Activated CD4-positive, alpha-beta memory T cell treated with anti-CD3 and anti-CD28 coated beads, Interleukin-2, amount 10 ng/mL, durations not matched to agents 7 days and 5 days (primary cell): Measurements from ENCODE around the gene RHOT1. TPM values are rescaled to one million over a fixed set of nuclear protein-coding genes. Genes with fewer than 3 reads are reported as not detected.
"Not testable (repeated sequence)": the region's sequence is repeated elsewhere in the genome, so short reads cannot be mapped to it uniquely, and the experiment has no call there.

Source experiments
- CTCF ChIA-PET: fragments of 350-600 bp; sonication (Branson Sonifier 250); formaldehyde crosslinking; loops from one replicate; lab custom pipeline; 2021; ENCODE audit warnings: antibody characterized with exemption, inconsistent platforms; lab: Charles Lee
- POLR2A ChIA-PET: fragments of 350-600 bp; sonication (Branson Sonifier 250); formaldehyde crosslinking; loops from one replicate; lab custom pipeline; 2021; ENCODE audit warnings: antibody characterized with exemption; lab: Charles Lee
- DNase-seq: peaks from one replicate; pipeline ENCODE4 v3.0.0-alpha.2; 2020
- H3K27ac Mint-ChIP-seq: one replicate; pipeline ENCODE4 v1.8.0; 2021; ENCODE audit warnings: mild to moderate bottlenecking, mixed read lengths
- H3K27me3 Mint-ChIP-seq: one replicate; pipeline ENCODE4 v1.8.0; 2021; ENCODE audit warnings: mixed read lengths
- H3K36me3 Mint-ChIP-seq: one replicate; pipeline ENCODE4 v1.8.0; 2021; ENCODE audit warnings: low read depth, mixed read lengths
- H3K4me1 Mint-ChIP-seq: one replicate; pipeline ENCODE4 v1.8.0; 2021; ENCODE audit warnings: mixed read lengths
- H3K4me3 Mint-ChIP-seq: one replicate; pipeline ENCODE4 v1.8.0; 2021; ENCODE audit warnings: mild to moderate bottlenecking, mixed read lengths
- H3K9me3 Mint-ChIP-seq: one replicate; pipeline ENCODE4 v1.8.0; 2021; ENCODE audit warnings: mixed read lengths
- total RNA-seq, 2 experiments: library from RNA; stranded (reverse); gene quantifications; one replicate each; pipeline ENCODE4 v1.2.3, GENCODE V29; 2021

RHOT1 gene
- total RNA-seq, 2 experiments from 2014 or later, result 26.0 to 26.4 TPM

DNA sequence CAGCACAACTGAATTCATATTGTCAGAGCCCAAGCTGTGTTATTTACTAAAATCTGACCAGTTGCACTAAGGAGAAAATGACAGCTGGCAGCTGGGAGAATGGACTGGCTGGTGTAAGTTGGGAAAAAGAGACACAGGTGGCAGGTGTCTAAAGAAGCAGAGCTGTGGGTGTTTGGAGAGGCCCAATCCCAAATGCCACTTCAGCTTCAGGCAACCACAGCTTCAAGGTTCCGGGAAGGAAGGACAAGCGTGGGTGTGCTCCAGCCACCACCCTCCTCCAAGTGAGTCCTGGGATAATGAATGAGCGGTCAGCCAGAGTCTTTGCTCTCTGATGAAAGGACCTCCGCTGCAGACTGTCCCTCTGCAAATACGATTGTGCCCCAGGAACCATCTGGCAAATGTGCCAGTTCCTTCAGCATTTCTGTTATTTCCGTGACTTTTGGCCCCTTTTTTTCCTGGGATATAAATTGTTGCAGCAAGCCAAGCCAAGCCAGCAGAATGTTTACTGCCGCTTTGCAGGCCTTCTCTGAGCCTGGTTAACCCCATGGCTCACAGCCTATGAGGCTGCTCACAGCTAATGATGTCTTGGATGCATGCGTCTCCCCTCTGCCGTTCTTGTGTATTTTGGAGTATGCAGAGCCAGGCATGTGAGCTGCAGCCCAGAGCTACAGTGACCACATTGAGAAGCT, 113.9 kb downstream of the RHOT1 start:
- H3K27ac Mint-ChIP-seq, result no peak overlapping the region
- no peaks in the 10 kb centered on the region for H3K4me1 Mint-ChIP-seq
- DNase-seq, result no peak
- no peaks in the 10 kb centered on the region for H3K9me3 Mint-ChIP-seq
- H3K36me3 Mint-ChIP-seq, result no peaks in the 10 kb centered on the region
- H3K4me3 Mint-ChIP-seq, result no peak overlapping the region
- POLR2A ChIA-PET, result no interaction called here
- CTCF ChIA-PET, result interaction anchor here (1.6 kb wide), 1 partner anchor 14 kb away, joined by 3 read pairs; no protein-coding TSS in a partner anchor
- peaks cover 31% of the 10 kb centered on the region for H3K27me3 Mint-ChIP-seq

GRCh38 chr17:32256701-32257019, 114.4 kb downstream of the RHOT1 start:
- Mint-ChIP-seq H3K36me3 (no peaks in the 10 kb centered on the region), H3K4me3 (no peak overlapping the region), H3K27ac (no peak overlapping the region), H3K4me1 (no peaks in the 10 kb centered on the region), H3K9me3 (no peaks in the 10 kb centered on the region), H3K27me3 (peaks cover 36% of the 10 kb centered on the region)
- CTCF ChIA-PET, result interaction anchor here (1.6 kb wide), 1 partner anchor 15 kb away, joined by 3 read pairs; no protein-coding TSS in a partner anchor
- no peak for DNase-seq
- POLR2A ChIA-PET, result no interaction called here

GRCh38 chr17:32258383-32259140, 116.3 kb downstream of the RHOT1 start:
- Mint-ChIP-seq H3K9me3 (no peaks in the 10 kb centered on the region), H3K27me3 (peaks cover 50% of the 10 kb centered on the region), H3K4me1 (no peaks in the 10 kb centered on the region), H3K27ac (no peak overlapping the region), H3K4me3 (no peak overlapping the region), H3K36me3 (no peaks in the 10 kb centered on the region)
- no peak for DNase-seq
- ChIA-PET CTCF (no interaction called here), POLR2A (interaction anchor here (0.7 kb wide), 1 partner anchor 185 kb away, joined by 3 read pairs; the partner anchor contains the start of gene PSMD11)

DNA sequence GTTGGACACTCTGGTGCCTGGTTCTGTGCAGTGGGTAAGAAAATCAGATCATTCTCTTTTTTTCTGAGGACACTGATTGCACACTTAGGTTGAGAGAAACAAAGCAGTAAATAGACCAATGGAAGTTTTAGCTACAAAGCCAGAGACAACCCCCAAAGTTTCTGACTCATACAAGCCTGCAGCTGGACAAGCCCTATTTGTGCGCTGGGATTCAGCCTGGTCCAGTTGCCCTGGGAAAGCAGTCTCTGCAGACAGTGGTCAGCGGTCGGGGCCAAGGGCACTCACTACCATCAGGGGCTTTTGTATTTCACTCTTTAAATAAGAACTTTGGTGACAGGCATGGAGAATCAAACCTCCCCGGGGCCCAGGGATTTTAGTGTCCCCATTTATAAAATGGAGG, 117.3 kb downstream of the RHOT1 start:
- Mint-ChIP-seq H3K4me1 (peaks cover 1% of the 10 kb centered on the region), H3K36me3 (no peaks in the 10 kb centered on the region), H3K27ac (no peak overlapping the region), H3K9me3 (no peaks in the 10 kb centered on the region), H3K27me3 (peaks cover 60% of the 10 kb centered on the region), H3K4me3 (no peak overlapping the region)
- POLR2A ChIA-PET, result interaction anchor here (0.7 kb wide), 1 partner anchor 834 kb away, joined by 3 read pairs; no protein-coding TSS in a partner anchor
- CTCF ChIA-PET, result interaction anchor here (0.6 to 0.7 kb wide), 4 partner anchors 11 to 400 kb away, joined by 3 read pairs; no protein-coding TSS in a partner anchor
- no peak for DNase-seq

GRCh38 chr17:32261417-32261736, 119.1 kb downstream of the RHOT1 start:
- Mint-ChIP-seq H3K27me3 (peaks cover 65% of the 10 kb centered on the region), H3K36me3 (no peaks in the 10 kb centered on the region), H3K9me3 (no peaks in the 10 kb centered on the region), H3K27ac (no peak overlapping the region), H3K4me3 (no peak overlapping the region), H3K4me1 (peaks cover 7% of the 10 kb centered on the region)
- ChIA-PET POLR2A (interaction anchor here (1.4 kb wide), 1 partner anchor 89 kb away, joined by 3 read pairs; no protein-coding TSS in a partner anchor), CTCF (interaction anchor here (0.8 kb wide), 1 partner anchor 152 kb away, joined by 3 read pairs; no protein-coding TSS in a partner anchor)
- DNase-seq, result no peak

- Mint-ChIP-seq H3K4me1 (peaks cover 9% of the 10 kb centered on the region), H3K9me3 (no peaks in the 10 kb centered on the region), H3K4me3 (no peak overlapping the region), H3K27ac (no peak overlapping the region), H3K27me3 (peaks cover 69% of the 10 kb centered on the region), H3K36me3 (no peaks in the 10 kb centered on the region)
- no peak for DNase-seq
- ChIA-PET POLR2A (interaction anchor here (0.6 to 1.4 kb wide), 2 partner anchors 89 to 279 kb away, joined by 3 read pairs; no protein-coding TSS in a partner anchor), CTCF (no interaction called here)
Observed at GRCh38 chr17:32261936-32262510, 119.7 kb downstream of the RHOT1 start.

- CTCF ChIA-PET, result interaction anchor here (1.3 kb wide), 1 partner anchor 55 kb away, joined by 5 read pairs; no protein-coding TSS in a partner anchor
- H3K9me3 Mint-ChIP-seq, H3K4me3 Mint-ChIP-seq, H3K36me3 Mint-ChIP-seq, DNase-seq, H3K27ac Mint-ChIP-seq, POLR2A ChIA-PET: not testable (repeated sequence)
- H3K4me1 Mint-ChIP-seq, result peaks cover 18% of the 10 kb centered on the region
- peaks cover 73% of the 10 kb centered on the region for H3K27me3 Mint-ChIP-seq
Observed at GRCh38 chr17:32263515-32263914, 121.2 kb downstream of the RHOT1 start.

DNA sequence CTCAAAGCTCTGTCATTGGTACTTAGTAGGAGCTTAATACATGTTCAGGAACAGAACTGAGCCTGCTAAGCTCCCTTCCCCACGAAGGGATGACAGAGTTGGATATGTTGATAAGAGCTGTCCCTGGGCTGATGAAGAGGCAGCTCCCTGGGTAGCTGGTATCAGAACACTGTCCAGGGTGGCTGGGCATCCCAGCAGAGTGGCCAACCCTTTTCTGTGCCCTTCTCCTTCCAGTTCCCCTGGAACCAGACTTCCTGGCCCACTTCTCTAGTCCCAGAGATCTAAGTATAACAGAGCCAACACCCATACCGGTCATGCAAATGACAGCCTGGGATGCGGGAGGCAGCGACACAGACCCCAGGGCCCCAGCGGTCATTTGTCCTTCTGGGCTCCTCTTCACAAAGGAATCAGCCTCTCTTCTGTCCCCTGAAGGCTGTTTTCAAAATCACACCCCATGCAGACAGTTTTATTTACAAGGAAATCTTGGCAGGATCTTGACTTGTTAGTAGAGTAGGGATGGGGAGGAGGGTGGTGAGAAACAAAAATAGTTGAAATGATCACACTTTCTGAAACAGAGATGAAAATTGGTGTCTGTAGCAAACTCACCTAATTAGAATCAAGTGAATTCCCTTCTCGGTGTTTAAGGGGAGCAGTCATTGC, 122.0 kb downstream of the RHOT1 start:
- Mint-ChIP-seq H3K27ac (no peak overlapping the region), H3K4me1 (peaks cover 18% of the 10 kb centered on the region), H3K4me3 (peak overlapping the region; percentile 12), H3K9me3 (no peaks in the 10 kb centered on the region), H3K36me3 (no peaks in the 10 kb centered on the region), H3K27me3 (peaks cover 77% of the 10 kb centered on the region)
- ChIA-PET CTCF (interaction anchor here (1.3 kb wide), 1 partner anchor 54 kb away, joined by 5 read pairs; no protein-coding TSS in a partner anchor), POLR2A (no interaction called here)
- no peak for DNase-seq

DNA sequence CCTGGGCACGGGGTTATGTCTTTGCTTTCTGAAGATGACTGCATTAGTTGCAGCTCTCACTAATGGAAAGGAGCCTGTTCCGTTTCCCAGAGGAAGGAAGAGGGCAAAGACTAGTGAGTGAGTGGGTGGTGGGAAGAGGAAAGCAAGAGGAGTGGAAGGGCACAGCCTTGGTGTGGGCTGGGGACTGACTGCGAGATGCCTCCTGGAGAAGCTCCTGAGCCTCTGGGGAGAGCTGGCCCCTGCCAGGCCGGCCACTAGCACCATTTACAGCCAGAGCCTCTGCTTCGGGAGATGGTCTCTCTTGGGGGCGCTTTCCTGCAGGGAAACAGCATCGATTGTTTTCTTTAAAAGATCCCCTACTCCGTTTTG, 122.5 kb downstream of the RHOT1 start:
- CTCF ChIA-PET, result no interaction called here
- no peak overlapping the region for H3K27ac Mint-ChIP-seq
- POLR2A ChIA-PET, result no interaction called here

DNA sequence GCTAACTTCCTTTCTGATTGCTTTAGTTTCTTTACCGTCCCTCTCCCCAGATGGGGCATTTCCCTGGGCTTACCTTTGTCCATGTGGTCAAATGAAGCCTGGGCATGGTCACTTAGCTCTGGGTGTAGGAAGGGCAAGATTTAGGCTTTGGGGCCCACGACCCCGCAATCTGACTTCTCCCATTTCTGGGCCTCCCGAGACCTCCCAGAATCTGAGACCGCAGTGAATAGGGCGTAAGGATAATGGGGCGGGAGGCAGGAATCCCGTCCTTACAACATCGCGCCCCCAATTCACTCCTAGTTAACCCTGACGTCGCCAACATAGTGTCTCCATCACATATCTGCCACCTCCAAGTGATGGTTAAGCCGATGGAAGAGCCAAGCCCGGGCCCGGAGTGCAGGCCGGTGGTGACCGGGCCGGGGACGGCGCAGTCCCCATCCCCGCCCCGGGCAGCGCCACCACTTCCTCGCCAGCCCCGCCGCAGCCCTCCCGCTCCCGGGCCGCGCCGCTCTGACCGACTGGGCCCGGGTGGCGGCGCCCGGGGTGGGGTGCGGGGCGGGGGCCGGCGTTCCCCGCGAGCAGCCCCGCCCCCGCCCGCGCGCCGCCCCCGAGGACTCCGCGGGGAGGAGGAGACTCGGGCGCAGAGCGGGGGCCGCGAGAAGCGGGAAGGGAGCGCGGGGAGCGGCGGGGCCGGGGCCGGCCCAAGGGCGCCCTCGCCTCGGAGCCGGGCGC, 123.1 kb downstream of the RHOT1 start, which contains the start of gene RHBDL3:
Gene RHBDL3, plus strand, starts transcription at position 641 of the 732 bp plus-strand sequence. CDS start 358 bp downstream, outside the sequence.
- Mint-ChIP-seq H3K4me3 (peak within 1 kb of the TSS; percentile 72), H3K9me3 (no peaks in the 10 kb centered on the region), H3K27me3 (peaks cover 79% of the 10 kb centered on the region), H3K27ac (no peak within 1 kb of the TSS), H3K4me1 (peaks cover 18% of the 10 kb centered on the region), H3K36me3 (no peaks in the 10 kb centered on the region)
- no peak for DNase-seq
- ChIA-PET CTCF (no interaction called here), POLR2A (no interaction called here)

More for the DNA sequence above, 122.5 kb downstream of the RHOT1 start:
- no peak for DNase-seq
- H3K27me3 Mint-ChIP-seq, result peaks cover 79% of the 10 kb centered on the region
- H3K9me3 Mint-ChIP-seq, result no peaks in the 10 kb centered on the region
- H3K4me3 Mint-ChIP-seq, result peak overlapping the region; percentile 66
- H3K4me1 Mint-ChIP-seq, result peaks cover 18% of the 10 kb centered on the region
- H3K36me3 Mint-ChIP-seq, result no peaks in the 10 kb centered on the region

DNA sequence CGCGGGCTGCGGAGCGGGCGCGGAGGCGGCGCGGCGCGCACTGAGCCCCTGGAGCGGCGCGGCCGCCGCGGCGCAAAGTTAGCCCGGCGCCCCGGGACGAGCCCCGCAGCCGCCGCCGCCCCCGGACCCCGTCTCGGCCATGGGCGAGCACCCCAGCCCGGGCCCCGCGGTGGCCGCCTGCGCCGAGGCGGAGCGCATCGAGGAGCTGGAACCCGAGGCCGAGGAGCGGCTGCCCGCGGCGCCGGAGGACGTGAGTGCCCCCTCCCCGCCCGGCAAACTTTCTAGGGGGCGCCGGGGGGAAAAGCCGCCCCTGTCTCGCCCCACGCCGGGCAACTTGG, 123.7 kb downstream of the RHOT1 start:
- Mint-ChIP-seq H3K36me3 (no peaks in the 10 kb centered on the region), H3K27me3 (peaks cover 79% of the 10 kb centered on the region), H3K4me3 (no peak overlapping the region), H3K27ac (no peak overlapping the region), H3K9me3 (no peaks in the 10 kb centered on the region), H3K4me1 (peaks cover 18% of the 10 kb centered on the region)
- POLR2A ChIA-PET, result no interaction called here
- CTCF ChIA-PET, result no interaction called here
- no peak for DNase-seq
